ENCODE measurements around the gene FAM193A. TPM values are rescaled to one million over a fixed set of nuclear protein-coding genes. Genes with fewer than 3 reads are reported as not detected.

FAM193A gene
- total RNA-seq, 1 experiment from 2014 or later = 13.6 TPM

DNA sequence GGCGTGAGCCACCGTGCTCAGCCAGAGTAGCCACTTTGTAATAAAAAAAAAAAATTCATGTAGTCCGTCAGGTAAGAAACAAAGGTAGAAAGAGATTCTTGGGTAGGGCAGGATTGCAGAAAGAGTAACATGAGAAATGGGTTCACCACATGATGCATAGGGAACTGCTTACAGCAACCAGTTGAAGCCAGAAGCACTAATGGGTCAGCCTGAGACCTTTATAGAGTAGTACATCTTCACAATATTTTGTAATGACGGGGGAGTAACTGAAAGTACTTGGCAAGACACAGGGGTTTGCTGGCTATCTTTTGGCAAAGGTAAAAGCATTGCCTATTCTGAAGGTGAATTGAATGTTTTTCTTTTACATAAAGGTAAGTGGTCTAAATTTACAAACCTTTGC is 29.1 kb downstream of the FAM193A start:
- 0 out of 2 replicates have a peak, but pooled peaks cover under 1% of the 10 kb centered on the region for H4K20me1 ChIP-seq (ENCODE audit: low read length)

DNA sequence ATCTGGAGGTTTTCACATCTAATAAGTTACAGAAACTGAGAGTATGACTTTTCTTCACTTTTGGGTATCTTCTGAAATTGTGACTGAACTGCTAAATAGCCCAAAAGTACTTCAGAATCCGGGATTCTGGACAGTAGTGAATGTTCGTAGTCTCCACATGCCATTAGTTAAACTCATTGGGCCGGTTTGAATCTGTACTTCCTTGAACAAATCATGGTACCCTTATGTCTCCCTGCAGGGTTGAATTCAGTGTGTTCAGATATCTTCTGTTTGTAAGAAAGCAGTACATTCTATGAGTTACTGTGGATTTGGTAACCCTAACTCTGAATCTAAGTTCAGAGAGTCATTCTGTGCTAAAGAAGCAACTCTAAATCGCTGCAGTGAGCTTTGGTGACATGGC is 33.6 kb downstream of the FAM193A start:
- no TSS peak for BruUV-seq (replicated peaks)
- CTCF ChIA-PET = no interaction called here
- no peak overlapping the region for H3K4me3 ChIP-seq (ENCODE audit: low read length)

More for the DNA sequence above, 29.1 kb downstream of the FAM193A start:
- Histone ChIP-seq H3K9ac (ENCODE audit: low read length) (no peak overlapping the region), H3K36me3 (ENCODE audit: low read depth, low read length) (no peaks in the 10 kb centered on the region), H3K79me2 (ENCODE audit: low read length) (peaks cover 88% of the 10 kb centered on the region), H3K27ac (ENCODE audit: low read length) (no peak overlapping the region), H3K9me3 (ENCODE audit: low read length) (no peaks in the 10 kb centered on the region), H3K4me1 (ENCODE audit: insufficient read depth, low read length) (no peaks in the 10 kb centered on the region), H3K4me2 (ENCODE audit: low read length) (no peak overlapping the region), H3F3A (ENCODE audit: low read length, unreplicated experiment) (no peaks in the 10 kb centered on the region), H3K27me3 (ENCODE audit: low read length) (no peaks in the 10 kb centered on the region), H2AFZ (ENCODE audit: low read length) (no peak overlapping the region), H3K9me2 (replicated peaks; ENCODE audit: low read length) (no peaks in the 10 kb centered on the region), H3K4me3 (ENCODE audit: low read length) (no peak overlapping the region)
- intact Hi-C loops (cut with micrococcal nuclease) = no loop called here
- DNase-seq (no peak), ATAC-seq (no peak)
- BruUV-seq (replicated peaks) = no TSS peak
- ChIA-PET CTCF (no interaction called here), POLR2A (ENCODE audit: unreplicated experiment) (no interaction called here)
- TF ChIP-seq EZH2phosphoT487 (IDR thresholded peaks at IDR 0.05; ENCODE audit: borderline replicate concordance, low read length) = no peak
- TF ChIP-seq, protein P1, sequence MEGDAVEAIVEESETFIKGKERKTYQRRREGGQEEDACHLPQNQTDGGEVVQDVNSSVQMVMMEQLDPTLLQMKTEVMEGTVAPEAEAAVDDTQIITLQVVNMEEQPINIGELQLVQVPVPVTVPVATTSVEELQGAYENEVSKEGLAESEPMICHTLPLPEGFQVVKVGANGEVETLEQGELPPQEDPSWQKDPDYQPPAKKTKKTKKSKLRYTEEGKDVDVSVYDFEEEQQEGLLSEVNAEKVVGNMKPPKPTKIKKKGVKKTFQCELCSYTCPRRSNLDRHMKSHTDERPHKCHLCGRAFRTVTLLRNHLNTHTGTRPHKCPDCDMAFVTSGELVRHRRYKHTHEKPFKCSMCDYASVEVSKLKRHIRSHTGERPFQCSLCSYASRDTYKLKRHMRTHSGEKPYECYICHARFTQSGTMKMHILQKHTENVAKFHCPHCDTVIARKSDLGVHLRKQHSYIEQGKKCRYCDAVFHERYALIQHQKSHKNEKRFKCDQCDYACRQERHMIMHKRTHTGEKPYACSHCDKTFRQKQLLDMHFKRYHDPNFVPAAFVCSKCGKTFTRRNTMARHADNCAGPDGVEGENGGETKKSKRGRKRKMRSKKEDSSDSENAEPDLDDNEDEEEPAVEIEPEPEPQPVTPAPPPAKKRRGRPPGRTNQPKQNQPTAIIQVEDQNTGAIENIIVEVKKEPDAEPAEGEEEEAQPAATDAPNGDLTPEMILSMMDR (conservative IDR thresholded peaks at IDR 0.05; ENCODE audit: low read depth, low read length) = no peak
- TF ChIP-seq EZH2 (IDR thresholded peaks at IDR 0.05; ENCODE audit: low read length, unreplicated experiment) = no peak

DNA sequence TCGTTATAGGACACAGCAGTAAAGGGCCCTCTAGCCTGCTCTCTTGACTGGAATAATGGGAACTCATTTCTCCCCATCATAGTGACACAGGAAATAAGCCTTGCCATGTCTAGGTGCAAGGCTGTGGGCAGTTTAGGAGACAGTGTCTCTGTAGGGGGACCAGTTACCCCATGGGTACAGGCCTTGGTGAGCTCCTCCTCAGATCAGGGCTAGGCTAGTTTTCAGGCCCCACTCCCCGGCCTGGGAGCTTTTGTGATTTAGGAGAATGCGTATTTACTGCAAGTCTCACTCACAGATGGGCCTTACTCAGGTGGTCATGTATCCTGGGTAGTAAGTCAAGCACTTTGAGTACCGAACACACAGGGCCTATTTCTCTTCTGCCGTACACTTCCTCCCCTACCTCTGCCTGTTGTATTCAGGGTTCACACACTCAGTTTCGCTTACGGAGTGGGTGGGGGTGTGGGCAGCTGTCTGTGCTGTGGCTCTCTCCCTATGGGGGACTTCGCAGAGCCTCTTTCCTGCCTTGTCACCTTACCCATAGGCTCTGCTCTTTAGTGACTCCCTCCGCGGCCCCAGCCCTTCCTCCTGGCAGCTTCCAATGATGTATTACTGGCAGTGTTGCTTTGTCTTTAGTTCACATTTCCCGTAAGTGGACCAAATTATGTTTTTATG is 34.2 kb downstream of the FAM193A start:
- Histone ChIP-seq H3K36me3 (ENCODE audit: low read depth, low read length) (no peaks in the 10 kb centered on the region), H3K4me1 (ENCODE audit: insufficient read depth, low read length) (no peaks in the 10 kb centered on the region), H3F3A (ENCODE audit: low read length, unreplicated experiment) (no peaks in the 10 kb centered on the region), H4K20me1 (ENCODE audit: low read length) (peaks cover 16% of the 10 kb centered on the region; the same call in 1 of the 2 replicates), H2AFZ (ENCODE audit: low read length) (no peak overlapping the region), H3K9ac (ENCODE audit: low read length) (no peak overlapping the region), H3K4me2 (ENCODE audit: low read length) (no peak overlapping the region), H3K79me2 (ENCODE audit: low read length) (peaks cover 93% of the 10 kb centered on the region), H3K4me3 (ENCODE audit: low read length) (no peak overlapping the region), H3K9me2 (replicated peaks; ENCODE audit: low read length) (no peaks in the 10 kb centered on the region), H3K27ac (ENCODE audit: low read length) (no peak overlapping the region), H3K9me3 (ENCODE audit: low read length) (no peaks in the 10 kb centered on the region), H3K27me3 (ENCODE audit: low read length) (no peaks in the 10 kb centered on the region)
- ATAC-seq (no peak), DNase-seq (no peak)
- no TSS peak for BruUV-seq (replicated peaks)
- TF ChIP-seq EZH2phosphoT487 (IDR thresholded peaks at IDR 0.05; ENCODE audit: borderline replicate concordance, low read length) (no peak), EZH2 (IDR thresholded peaks at IDR 0.05; ENCODE audit: low read length, unreplicated experiment) (no peak)
- TF ChIP-seq, protein P1 (conservative IDR thresholded peaks at IDR 0.05; ENCODE audit: low read depth, low read length) = no peak
- CTCF ChIA-PET = no interaction called here
- POLR2A ChIA-PET (ENCODE audit: unreplicated experiment) = no interaction called here
- intact Hi-C loops (cut with micrococcal nuclease) = no loop called here

More for the DNA sequence above, 33.6 kb downstream of the FAM193A start:
- H4K20me1 ChIP-seq (ENCODE audit: low read length) = peaks cover 14% of the 10 kb centered on the region; the same call in 1 of the 2 replicates
- intact Hi-C loops (cut with micrococcal nuclease) = no loop called here
- DNase-seq (no peak), ATAC-seq (no peak)
- POLR2A ChIA-PET (ENCODE audit: unreplicated experiment) = no interaction called here
- TF ChIP-seq EZH2 (IDR thresholded peaks at IDR 0.05; ENCODE audit: low read length, unreplicated experiment) (no peak), EZH2phosphoT487 (IDR thresholded peaks at IDR 0.05; ENCODE audit: borderline replicate concordance, low read length) (no peak)
- TF ChIP-seq, protein P1 (conservative IDR thresholded peaks at IDR 0.05; ENCODE audit: low read depth, low read length) = no peak
- H3K9me2 ChIP-seq (replicated peaks; ENCODE audit: low read length) = no peaks in the 10 kb centered on the region
- H3K4me1 ChIP-seq (ENCODE audit: insufficient read depth, low read length) = no peaks in the 10 kb centered on the region
- H3K9ac ChIP-seq (ENCODE audit: low read length) = no peak overlapping the region
- H3K9me3 ChIP-seq (ENCODE audit: low read length) = no peaks in the 10 kb centered on the region
- no peaks in the 10 kb centered on the region for H3K36me3 ChIP-seq (ENCODE audit: low read depth, low read length)
- peaks cover 91% of the 10 kb centered on the region for H3K79me2 ChIP-seq (ENCODE audit: low read length)
- H3K27me3 ChIP-seq (ENCODE audit: low read length) = no peaks in the 10 kb centered on the region
- H3K27ac ChIP-seq (ENCODE audit: low read length) = no peak overlapping the region
- H3K4me2 ChIP-seq (ENCODE audit: low read length) = no peak overlapping the region
- H3F3A ChIP-seq (ENCODE audit: low read length, unreplicated experiment) = no peaks in the 10 kb centered on the region
- no peak overlapping the region for H2AFZ ChIP-seq (ENCODE audit: low read length)
